Cardiac septum (tissue), 1 donor: ENCODE results near the gene CHD5. TPM values are rescaled to one million over a fixed set of nuclear protein-coding genes. Genes with fewer than 3 reads are reported as not detected.

ENCODE experiments used
- DNase-seq: peaks from one replicate; pipeline ENCODE4 v3.0.0-alpha.2; 2020; ENCODE audit warnings: low spot score
- intact Hi-C: fragments of 100-400 bp; cut with DNase I; formaldehyde crosslinking; loops from one replicate; pipeline ENCODE4 v1.14.0; 2022
- total RNA-seq: library from RNA; stranded (reverse); fragmentation: NEBNext Ultra II Directional; extraction: Animal tissue kit (Norgen Biotek cat#: 25700); gene quantifications from one replicate; pipeline ENCODE4 v1.2.1, GENCODE V29; 2021
- donor health status: DM: no; HTN: no; CAD: no.

CHD5 gene
- total RNA-seq, 1 donor from 2014 or later = 0.81 TPM

DNA sequence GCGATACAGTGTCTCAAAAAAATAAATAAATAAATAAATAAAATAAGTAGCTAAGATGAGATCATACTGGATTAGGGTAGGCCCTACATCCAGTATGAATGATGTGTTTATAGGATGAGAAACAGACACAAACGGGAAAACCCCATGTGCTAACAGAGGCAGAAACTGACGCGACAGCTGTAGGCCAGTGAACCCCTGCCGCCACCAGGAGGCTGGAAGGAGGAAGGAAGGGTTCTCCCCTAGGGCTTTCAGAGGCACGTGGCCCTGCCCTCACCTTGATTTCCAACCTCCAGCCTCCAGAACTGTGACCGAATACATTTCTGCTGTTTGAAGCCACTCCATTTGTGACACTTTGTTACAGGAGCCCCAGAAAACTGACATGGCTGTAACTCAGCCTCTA is 38.5 kb downstream of the CHD5 start:
- intact Hi-C loops = no loop called here
- DNase-seq = no peak

DNA sequence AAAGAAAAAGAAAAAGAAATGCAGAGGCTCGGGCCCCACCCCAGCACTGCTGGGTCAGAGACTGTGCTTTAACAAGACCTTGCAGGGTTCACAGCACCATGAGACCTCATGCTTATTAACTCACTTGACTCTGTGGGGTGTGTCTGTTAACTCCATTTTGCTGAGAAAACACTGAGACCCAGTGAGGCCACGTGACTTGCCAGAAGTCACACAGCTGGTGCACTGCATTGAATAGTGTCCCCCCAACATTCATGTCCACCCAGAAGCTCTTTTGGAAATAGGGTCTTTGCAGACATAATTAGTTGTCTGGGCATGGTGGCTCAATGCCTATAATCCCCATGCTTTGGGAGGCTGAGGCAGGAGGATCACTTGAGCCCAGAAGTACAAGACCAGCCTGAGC is 39.7 kb downstream of the CHD5 start:
- intact Hi-C loops = no loop called here
- no peak for DNase-seq

DNA sequence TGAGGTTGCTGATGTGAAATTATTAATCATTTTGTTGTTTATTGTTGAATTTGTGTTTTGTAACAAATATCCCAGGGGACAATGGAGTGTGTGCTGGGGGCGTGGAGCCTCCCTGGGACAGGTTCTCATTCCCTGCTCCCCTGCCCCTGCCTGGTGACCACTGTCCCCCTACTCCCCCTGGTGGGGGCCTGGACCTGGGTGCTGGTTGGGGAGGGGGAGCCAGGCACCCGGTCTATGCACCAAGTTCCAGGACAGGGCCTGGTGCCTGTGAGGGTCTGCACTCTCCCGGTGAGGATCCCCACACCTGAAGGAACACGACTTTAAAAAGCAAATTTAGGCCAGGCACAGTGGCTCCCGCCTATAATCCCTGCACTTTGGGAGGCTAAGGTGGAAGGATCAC is 42.4 kb downstream of the CHD5 start:
- DNase-seq = no peak
- intact Hi-C loops = no loop called here

DNA sequence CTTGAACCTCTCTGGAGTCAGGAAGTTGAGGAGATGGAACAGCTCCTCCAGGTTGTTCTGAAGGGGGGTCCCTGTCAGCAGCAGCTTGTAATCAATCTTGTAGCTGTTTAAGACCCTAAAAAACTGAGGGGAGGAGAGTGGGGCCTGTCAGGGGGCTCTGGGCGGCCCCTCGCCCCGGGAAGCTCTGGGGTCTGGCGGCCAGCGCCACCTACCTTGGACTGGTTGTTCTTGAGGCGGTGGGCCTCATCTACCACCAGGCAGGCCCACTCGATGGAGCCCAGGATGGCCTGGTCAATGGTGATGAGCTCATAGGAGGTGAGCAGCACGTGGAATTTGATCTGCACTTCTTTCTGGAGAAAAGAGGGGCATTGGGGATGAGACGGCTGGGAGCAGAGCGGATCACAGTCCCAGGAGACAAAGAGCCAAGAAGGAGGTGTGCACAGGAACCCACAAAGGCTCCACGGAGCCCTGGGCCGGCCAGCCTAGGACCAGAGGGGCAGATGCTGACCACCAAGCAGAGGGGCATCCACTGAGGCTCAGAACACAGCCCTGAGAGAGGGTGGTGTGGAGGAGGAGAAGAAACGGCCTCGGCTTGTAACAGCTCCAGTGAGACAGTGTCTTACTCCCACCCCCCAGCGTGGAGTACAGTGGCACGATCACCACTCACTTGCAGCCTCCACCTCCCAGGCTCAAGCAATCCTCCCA is 43.5 kb downstream of the CHD5 start:
- no peak for DNase-seq
- intact Hi-C loops = no loop called here

DNA sequence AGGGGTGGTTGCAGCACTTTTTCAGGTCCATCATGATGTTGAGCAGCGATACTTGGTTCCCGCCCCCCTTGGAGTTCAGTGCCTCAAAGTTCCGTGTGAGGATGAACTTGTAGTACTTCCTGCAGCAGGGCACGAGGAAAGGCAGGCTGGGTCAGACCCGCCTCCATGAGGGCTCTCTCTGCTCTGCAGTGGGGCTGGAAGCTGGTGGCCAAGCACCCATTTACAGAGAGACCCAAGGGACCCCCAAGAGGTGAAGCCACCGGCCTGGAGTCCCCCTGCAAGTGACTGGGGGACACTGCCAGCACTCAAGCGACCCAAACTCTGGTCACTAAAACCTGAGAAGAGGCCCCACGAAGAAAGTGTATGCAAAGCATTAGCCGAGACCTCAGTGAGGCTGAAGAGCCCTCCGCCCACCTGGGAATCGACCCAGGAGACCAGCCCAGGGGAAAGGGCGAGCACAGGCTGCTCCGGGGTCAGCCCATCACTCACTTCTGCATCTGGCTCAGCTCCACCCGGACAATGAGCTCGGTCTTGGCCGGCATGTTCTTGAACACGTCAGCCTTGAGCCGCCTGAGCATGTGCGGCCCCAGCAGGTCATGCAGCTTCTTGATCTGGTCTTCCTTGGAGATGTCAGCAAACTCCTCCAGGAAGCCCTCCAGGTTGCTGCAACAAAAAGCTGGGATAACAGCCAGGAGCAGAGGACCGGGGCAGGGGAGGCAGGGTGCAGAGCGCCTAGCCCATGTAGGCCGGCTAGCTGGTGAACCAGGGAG is 45.2 kb downstream of the CHD5 start:
- intact Hi-C loops = no loop called here
- no peak for DNase-seq

DNA sequence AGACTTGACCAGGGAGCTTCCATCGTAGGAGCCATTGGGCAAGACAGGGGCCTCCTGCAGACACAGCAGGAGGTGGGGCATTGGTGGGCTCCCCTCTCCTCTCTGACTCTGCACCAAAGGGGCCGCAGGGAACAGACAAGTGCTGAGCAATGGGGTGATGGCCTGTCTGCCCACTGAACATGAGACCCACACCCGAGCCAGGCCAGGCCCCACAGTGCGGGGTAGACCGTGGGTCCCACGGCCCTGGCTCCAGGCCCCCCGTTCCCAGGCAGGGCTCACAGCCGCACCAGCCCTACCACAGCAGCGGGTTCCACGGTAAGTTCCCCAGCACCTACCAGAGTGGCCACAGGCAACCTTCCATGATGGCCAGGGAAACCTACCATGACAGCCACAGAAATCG is 45.9 kb downstream of the CHD5 start:
- no peak for DNase-seq
- intact Hi-C loops = no loop called here

DNA sequence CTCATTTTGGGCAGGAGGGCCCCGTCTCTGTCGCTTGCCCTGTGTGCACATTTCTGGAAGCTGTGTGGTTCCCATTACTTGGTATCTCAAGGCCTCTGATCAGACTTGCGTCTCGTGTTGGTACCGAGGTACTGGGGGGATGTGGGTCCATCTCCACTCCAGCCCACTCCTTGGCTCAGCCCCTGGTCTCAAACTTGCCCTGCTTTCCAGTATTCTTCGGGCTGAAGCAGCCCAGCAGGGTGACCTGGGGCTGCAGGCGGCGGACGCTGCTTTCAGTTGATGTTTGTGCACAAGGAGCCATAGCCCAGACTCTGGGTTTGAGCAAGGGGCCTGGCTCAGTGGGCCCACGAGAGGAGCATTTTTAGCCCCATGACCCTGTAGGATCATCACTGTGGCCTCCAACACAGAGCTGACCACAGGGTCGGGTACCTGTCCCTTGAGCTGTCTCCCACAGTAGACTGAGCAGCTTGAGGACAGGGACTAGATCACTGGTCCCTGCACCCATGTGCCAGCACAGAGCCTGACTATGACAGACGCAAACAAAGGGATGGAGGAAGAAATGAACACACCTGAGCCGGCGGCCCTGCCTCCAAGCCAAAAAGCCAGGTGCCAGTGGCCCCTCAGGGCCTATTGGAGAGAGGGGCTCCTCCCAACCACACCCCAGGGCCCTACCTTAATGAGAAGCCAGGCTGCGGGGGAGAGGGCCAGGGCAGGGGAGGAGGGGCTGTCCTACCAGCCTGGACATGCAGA is 46.8 kb downstream of the CHD5 start:
- DNase-seq = no peak
- intact Hi-C loops = no loop called here

DNA sequence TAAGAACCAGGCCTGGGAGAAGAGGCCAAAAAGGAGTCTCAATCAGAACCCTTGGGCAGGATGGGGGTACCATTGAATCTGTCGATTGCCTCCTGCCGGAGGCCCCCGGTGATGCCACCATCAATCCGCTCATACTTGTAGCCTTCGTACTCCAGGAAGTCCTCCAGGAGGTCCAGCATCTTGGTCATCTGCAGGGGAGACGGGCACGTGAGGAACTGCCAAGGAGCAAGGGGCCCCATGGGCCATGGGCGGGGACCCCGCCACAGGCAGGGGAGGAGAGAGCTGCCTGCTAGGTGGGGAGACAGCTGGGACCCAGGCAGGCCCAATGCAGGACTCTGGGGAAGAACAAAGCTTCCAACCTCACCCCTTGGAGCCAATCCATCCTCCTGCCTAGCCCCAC is 48.6 kb downstream of the CHD5 start:
- intact Hi-C loops = no loop called here
- DNase-seq = peak; percentile 74

DNA sequence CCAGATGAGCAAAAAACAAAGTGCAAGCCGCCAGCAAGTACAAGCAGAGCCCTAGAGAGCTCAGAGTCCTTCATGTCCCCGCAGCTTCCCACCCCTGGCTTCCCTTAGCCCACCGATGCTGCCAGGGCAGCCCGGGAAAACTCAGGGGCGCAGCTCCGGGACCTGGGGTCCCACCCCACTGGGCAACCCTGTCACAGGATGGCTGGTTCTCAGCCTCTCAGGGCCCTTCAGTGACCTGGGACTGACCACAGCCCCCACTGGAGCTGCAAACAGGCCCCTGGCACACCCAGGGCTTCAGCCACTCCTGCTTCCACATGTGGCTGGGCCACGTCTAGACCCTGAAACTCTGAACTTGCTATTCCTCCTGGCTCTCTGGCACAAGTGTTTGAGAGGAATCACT is 49.5 kb downstream of the CHD5 start:
- DNase-seq = no peak
- intact Hi-C loops = no loop called here

DNA sequence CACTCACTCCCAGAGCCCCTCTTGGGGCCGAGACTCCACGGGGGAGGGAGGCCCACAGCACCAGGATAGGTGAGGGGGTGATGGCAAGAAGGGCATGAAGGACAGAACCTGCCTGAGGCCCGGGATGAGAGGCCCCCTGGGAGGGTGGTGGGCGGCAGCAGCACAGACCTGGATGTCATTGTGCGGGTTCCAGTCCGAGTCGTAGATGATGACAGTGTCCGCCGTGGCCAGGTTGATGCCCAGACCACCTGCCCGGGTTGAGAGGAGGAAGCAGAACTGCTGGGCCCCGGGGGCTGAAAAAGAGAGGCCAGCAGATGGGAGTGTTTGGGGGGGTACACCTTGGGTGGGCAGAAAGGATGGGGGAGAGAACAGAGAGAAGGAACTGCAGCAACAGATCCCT is 50.1 kb downstream of the CHD5 start:
- no peak for DNase-seq
- intact Hi-C loops = no loop called here

DNA sequence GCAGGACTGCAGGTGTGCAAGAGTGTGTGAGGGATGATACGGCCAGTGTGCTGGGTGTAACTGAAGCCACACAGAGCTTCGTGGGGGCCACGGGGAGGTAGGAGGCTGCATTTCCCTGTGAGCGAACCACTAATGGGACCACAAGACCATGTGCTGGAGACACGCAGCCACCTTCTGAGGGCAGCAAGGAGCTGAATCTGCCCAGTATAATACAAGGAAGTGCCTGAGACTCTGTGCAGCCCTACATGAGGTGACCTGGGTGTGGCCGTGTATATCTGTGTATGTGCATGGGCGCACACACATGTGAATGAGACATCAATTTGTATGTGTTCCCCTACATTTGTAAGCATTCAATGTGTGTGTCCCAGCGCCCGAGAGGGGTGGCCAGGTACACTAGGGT is 50.8 kb downstream of the CHD5 start:
- intact Hi-C loops = no loop called here
- DNase-seq = no peak

DNA sequence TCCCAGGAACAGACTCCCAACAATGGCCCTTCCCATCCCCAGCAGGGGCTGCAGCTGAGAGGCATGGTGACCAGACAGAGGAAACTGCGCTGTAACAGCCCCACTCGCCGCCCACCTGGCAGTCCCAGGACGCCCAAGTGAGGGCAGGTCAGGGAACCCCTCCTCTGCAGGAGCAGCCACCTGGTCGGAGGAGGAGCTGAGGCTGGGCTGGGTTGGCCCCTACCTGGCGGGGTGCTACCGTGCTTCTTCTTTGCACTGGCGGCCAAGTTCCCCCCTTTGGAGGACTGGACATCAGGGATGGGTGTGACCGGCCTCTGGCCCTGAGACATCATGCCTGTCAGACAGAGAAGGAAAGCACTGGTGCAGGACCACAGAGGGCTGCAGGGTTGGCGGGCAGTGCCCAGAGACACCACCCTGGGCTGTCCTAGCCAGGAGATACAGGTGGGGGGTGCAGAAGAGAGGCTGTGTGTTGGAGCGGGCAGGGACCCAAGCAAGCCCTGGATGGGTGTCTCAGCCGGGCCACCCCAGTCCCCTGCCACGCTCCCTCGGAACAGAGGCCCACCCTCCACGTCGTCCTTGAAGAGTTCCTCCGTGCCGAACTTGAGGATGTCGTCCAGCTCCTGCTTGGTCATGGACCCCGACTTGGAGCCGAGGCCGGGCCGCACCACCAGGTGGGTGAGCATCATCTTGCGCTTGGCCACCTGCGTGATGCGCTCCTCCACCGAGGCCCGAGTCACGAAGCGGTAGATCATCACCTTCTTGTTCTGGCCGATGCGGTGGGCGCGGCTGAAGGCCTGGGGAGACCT is 51.6 kb downstream of the CHD5 start:
- intact Hi-C loops = no loop called here
- DNase-seq = no peak

DNA sequence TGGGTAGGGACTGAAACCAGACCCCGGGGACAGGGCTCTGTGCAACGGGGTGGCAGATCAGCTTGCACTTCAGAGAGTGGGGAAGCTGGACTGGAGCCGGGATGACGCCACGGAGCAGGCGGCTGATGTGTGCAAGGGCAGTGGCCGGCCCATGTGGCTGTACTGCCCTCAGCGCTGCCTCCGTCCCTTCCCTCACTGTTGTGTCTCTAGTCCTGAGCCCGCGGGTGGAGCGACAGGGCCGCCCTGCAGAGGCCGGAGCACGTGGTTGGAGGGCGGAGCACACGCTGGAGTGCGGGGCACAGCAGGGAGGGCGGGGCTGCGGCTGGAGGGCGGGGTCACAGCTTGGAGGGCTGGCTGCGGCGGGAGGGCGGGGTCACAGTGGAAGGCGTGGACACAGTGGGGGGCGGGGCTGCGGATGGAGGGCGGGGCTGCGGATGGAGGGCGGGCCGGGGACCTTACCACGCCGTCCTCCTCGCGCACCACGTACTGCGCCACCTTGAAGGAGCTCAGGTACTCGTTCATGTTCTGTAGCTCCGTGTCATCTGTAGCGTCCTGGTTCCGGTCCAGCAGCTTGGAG is 52.4 kb downstream of the CHD5 start:
- intact Hi-C loops = no loop called here
- peak; percentile 83 for DNase-seq

DNA sequence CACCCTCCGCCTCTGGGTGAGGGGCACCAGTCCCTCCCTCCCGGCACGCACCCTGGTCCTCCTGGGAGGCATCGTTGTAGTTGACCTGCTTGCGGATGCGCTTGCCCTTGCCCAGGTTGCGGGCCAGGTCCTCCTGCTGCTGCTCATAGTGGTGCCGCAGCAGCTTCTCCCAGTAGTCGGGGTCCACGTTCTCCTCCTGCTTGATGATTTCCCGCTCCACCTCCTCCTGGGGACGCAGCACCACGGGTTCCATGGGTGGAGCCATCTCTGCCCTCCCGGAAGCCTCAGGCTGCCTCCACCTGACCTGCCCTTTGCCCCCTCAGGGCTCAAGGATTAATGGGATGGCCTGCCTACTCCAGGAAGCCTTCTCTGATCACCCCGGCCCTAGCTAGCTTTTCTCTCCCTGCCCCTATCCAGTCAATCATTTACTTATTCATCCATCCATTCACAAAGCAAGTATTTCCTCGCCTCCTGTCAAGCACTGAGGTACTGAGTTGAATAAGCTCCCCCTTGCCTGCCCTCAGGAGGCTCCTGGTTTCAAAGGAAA is 53.5 kb downstream of the CHD5 start:
- intact Hi-C loops = no loop called here
- DNase-seq = no peak

DNA sequence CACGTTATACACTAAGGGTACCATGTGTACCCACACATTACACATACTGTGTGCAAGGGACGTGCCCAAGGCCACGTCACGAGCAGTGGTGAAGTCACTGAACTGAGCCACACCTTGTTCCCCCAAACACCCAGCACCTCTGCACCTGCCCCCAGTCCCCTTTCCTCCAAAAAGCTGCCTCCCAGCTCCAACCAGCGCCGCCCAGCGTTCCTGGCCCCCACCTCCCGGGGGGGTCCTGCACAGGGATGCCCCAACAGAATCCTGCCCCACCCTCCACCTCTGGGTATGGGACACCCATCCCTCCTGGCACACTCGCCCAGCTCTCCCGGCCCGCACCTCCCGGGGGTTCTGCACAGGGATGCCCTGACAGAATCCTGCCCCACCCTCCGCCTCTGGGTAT is 54.1 kb downstream of the CHD5 start:
- intact Hi-C loops = no loop called here
- DNase-seq = no peak

DNA sequence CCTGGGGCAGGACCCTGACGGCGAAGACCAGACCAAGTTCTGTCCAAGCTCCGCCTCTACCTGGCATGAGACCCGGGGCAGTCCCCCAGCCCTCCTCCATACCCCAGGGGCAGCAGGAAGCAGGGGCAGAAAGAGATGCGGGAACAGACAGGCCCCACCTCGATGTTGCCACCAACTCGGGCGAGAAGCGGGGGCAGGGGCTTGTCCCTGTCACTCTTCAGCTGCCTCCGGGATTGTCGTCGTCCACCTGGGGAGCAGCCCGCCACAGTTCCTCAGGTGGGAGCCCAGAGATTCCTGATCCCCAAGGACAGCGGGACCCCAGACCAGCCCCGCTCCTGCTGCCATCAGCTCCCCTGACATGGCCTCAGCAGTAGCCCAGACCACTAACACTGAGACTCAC is 54.8 kb downstream of the CHD5 start:
- no peak for DNase-seq
- intact Hi-C loops = no loop called here

DNA sequence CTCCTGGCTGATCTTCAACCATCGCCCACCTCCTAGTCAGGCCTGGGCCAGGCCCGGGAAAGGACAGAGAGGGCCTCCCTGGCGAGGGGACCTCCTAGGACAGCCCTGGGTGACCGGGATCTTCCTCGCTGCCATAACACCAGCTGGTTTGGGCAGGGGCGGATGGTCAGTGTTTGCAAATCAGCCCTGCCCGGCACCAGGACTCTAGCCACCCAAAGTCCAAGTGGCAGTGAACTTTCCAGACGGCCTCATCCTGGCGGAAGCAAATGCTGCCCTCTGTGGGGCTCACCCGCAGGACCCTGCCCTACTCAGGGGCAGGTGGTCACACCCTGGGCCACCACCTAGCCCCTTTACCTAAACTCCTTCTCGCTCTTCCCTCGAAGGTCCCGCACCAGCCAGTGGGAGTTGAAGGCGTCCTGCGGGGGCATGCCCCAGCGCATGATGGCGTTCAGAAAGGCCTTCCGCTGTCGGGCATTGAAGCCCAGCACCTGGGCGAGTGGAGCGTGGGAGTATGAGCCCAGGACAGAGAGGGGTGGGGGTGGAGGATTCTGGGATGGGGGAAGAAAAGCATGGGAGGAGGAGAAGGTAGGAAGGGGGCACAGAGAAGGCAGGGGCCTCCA is 55.3 kb downstream of the CHD5 start:
- no peak for DNase-seq
- intact Hi-C loops = no loop called here

DNA sequence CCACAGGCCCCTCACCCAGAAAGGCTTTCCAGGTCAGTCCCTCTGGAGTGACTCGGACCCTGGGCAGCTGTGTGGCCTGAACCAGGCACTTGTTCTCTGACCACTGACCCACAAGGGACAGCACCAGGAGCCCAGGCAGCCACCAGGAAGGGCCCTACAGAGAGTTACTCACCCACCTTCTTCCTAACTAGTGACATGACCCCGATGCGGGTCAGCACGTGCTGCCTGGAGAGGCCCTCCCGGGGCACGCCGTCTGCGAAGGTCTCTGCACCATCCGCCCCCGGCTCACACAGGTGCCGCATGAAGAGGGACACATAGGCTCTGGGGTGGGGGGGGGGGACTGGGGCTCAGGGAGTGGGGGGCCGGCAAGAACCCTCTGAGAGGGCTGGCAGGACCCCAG is 55.8 kb downstream of the CHD5 start:
- intact Hi-C loops = no loop called here
- DNase-seq = no peak

DNA sequence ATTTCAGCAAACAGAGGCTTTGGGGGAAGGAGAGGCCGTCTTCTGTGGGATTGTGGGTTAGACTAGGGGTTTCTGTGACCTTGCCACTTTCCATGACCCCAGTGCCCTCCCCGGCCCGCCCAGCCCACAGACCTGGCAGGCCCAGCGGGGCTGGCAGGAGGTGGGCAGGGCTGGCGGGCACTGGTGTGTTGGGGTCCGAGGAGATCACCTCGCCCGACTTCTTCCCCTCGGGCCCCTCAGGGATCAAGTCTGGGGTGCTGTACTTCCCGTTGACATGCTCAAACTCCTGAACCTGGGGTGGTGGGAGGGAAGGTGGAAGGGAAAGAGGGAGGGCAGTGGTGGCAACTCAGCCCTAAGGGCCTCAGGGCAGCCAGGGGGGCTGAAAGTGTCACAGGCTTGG is 56.3 kb downstream of the CHD5 start:
- intact Hi-C loops = no loop called here

More for the DNA sequence above, 56.3 kb downstream of the CHD5 start:
- no peak for DNase-seq
